GM18526 (cell line): ENCODE data around the gene METRNL.

Experiments used
- POLR2A ChIP-seq: IDR thresholded peaks from 3 replicates; pipeline ENCODE4 v1.6.1; 2011; ENCODE audit not compliant: insufficient read length; ENCODE audit errors: extremely low read depth

METRNL gene

DNA sequence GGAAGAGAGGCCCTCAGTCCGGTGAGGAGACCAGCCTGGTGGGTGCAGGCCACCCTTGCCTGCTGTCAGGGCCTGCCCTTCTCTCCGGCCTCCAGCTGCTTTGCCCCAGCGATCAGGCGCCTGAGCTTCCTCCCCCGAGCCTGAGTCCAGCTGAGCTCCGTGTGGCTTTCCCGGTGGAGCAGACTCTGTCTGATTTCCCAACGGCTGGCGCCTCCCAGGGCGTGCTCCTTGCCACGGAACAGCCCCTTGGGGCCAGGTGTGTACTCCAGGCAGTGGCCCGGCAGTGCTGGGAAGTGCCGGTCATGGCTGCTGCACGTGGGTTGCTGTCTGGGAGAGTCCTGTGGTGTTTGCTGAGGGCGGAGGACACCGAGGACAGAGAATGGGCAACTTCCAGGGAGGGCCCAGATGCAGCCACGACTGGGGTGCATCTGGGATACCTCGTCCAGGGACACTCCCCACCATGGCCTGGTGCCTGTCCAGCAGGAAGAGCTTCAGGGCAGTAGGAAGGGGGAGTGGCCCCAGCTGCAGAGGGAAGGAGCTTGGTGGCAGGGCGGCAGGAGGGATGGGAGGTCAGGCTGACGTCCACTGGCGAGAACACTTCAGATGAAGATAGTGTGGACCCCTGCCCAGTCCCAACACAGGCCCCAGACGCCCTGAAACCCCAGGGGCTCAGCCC lies 22.5 kb downstream of the METRNL start:
- TF ChIP-seq POLR2A, result no peak

- TF ChIP-seq POLR2A, result no peak
These were observed 24.0 kb downstream of the METRNL start for GRCh38 chr17:83103200-83103942.

- no peak for TF ChIP-seq POLR2A
These were observed 24.5 kb downstream of the METRNL start for GRCh38 chr17:83103943-83104311.

GRCh38 chr17:83104577-83105505 lies 25.4 kb downstream of the METRNL start:
- TF ChIP-seq POLR2A, result no peak

DNA sequence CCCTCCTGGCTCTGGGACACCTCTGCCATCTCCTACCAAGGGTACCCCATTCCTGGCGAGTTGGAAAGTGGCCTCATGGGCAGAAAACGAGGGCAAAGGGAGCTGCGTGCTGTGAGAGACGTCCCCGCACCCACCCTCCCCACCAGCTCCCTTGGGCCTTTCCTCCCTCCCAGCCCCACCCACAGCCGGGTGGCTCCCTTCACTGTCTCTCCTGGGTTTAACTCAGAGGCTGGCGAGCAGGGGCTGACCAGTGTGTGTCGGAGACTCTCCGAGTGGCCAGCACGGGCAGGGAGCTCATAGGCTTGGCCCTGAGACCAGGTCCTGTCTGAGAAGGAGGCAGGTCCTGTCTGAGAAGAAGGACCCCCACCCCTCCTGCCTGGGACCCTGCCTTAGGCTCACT lies 26.1 kb downstream of the METRNL start:
- no peak for TF ChIP-seq POLR2A

GRCh38 chr17:83106056-83106588 lies 26.7 kb downstream of the METRNL start:
- TF ChIP-seq POLR2A, result no peak

- no peak for TF ChIP-seq POLR2A
These were observed 27.7 kb downstream of the METRNL start for GRCh38 chr17:83106913-83107655.

- no peak for TF ChIP-seq POLR2A
These were observed 28.2 kb downstream of the METRNL start for GRCh38 chr17:83107656-83108048.

DNA sequence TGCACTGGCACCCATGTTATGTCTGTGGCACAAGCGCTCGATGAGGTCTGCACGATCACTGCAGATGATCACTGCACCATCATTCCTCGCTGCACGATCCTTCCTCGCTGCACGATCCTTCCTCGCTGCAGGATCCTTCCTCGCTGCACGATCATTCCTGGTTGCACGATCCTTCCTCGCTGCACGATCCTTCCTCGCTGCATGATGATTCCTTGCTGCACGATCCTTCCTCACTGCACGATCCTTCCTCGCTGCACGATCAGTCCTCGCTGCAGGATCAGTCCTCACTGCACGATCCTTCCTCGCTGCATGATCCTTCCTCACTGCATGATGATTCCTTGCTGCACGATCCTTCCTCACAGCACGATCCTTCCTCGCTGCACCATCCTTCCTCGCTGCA lies 29.3 kb downstream of the METRNL start:
- TF ChIP-seq POLR2A, result no peak

DNA sequence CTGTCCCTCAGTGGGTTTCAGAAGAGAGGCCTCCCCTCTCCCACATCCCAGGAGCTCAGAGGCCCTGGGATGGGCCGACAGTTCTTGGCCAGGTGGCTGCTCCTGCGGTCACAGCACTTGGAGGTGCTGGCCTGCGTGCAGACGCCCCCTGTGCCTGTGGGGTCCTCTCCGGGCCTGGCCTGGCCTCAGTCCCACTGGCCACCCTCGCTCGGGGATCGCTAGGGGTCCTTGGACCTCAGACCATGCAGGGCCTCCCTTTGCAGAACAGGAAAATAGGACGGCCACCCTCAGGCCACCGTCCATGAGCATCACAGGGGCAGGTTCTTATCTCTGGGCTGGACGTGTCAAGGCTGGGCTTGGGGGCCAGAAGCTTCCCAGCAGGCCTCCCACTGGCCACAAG lies 30.0 kb downstream of the METRNL start:
- TF ChIP-seq POLR2A, result no peak

GRCh38 chr17:83109793-83110645 lies 30.6 kb downstream of the METRNL start:
- TF ChIP-seq POLR2A, result no peak

DNA sequence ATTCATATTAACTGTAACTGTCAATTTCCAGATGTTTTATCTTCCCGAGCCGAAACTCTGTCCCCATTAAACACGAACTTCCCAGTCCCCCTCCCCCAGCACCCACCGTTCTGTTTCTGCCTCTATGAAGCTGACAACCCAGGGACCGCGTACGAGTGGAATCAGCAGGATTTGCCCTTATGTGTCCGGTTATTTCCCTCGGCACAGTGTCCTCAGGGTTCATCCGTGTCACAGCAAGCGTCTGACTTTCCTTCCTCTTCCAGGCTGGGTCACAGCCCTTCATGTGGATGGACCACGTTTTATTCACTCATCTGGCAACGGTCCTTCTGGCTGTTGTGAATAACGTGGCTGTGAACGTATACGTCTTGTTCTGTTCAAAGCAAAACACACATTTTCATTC lies 31.3 kb downstream of the METRNL start:
- TF ChIP-seq POLR2A, result no peak

DNA sequence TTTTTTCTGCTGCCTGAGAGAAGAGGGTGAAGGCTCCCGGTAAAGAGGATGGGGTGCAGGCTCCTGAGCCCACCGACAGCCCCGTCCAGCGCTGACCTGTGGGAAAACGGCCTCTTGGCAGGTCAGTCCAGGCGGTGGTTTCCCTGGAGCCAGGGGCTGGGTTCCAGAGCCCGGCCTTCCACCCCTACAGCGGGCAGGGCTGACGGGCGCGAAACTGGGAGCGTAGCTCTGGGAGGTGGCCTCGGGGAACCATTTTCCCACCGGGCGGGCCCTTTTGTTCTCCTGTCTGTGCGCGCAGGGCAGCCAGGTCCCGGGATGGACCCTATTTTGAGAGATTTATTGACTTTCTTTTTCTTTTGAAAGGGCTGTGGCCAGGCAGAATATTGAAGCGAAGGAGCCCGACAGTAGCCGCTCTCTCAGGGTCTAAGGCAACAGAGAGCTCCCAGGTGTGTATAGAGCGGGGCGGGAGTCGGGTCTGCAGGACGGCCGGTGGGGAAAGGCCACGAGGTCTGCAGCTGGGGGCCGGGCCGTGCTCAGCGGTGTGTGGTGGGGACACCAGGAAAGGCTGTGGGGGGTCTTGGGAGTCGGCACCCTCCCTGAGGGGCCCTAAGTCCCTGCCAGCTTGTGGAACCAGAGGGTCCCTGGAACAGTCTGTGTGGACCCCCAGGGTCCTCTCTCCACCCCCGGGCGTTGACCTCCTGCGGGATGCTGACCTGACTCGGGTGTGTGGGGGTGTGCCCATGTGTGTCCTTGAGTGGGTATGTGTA lies 32.3 kb downstream of the METRNL start:
- TF ChIP-seq POLR2A, result no peak
